Right lobe of liver (tissue), 6 donors: Measurements from ENCODE around the gene KMT5C. TPM values are rescaled to one million over a fixed set of nuclear protein-coding genes. Genes with fewer than 3 reads are reported as not detected.
A peak's percentile ranks its signal among the peaks of the same experiment; 100 is the strongest.

Source experiments
- ATAC-seq, 4 donors: fragments of 200-7000 bp; cut with Tn5 transposase; one replicate each; pipeline ENCODE4 v1.9.1; 2020; ENCODE audit warnings: mild to moderate bottlenecking in 4 of 4, moderate library complexity in 4 of 4
- DNase-seq, 3 donors: peaks; one replicate each; pipeline ENCODE4 v3.0.0-alpha.2; 2020
- H3K27ac ChIP-seq, 3 donors: fragments of 200-600 bp; one replicate each; pipeline ENCODE4 v1.8.0; 2022
- H3K27me3 ChIP-seq, 2 donors: fragments of 200-600 bp; one replicate each; pipeline ENCODE4 v1.8.0; 2022
- H3K36me3 ChIP-seq, 4 donors: fragments of 200-600 bp; sonication (generic) in 1 of 4; one replicate each; pipeline versions ENCODE4 v1.5.1 to v1.8.0; 2017 to 2022; ENCODE audit warnings: control low read depth in 1 of 4
- H3K4me1 ChIP-seq, 4 donors: fragments of 200-600 bp; sonication (generic) in 1 of 4; one replicate each; pipeline versions ENCODE4 v1.5.1 to v1.8.0; 2017 to 2022; ENCODE audit warnings: control low read depth in 1 of 4
- H3K4me3 ChIP-seq, 3 donors: fragments of 200-600 bp; one replicate each; pipeline ENCODE4 v1.8.0; 2022
- H3K9me3 ChIP-seq, 4 donors: fragments of 200-600 bp; sonication (generic) in 1 of 4; one replicate each; pipeline versions ENCODE4 v1.5.1 to v1.8.0; 2017 to 2022; ENCODE audit warnings: control low read depth in 1 of 4
- CTCF ChIP-seq, 4 donors: fragments of 200-600 bp in 3 of 4; fragments of 450-650 bp in 1 of 4; IDR thresholded peaks; one replicate each; pipeline versions ENCODE4 v1.5.1 to v1.8.0; 2016 to 2022; ENCODE audit warnings: antibody characterized with exemption in 4 of 4, mild to moderate bottlenecking in 2 of 4
- POLR2A ChIP-seq: fragments of 450-650 bp; IDR thresholded peaks from one replicate; pipeline ENCODE4 v1.6.1; 2017; ENCODE audit warnings: antibody characterized with exemption, mild to moderate bottlenecking
- WGBS: methylation state at CpG from one replicate; pipeline ENCODE4 v1.1.6; 2018; ENCODE audit warnings: low coverage, low lambda C conversion rate; ENCODE audit not compliant: insufficient coverage; ENCODE audit errors: missing lambda C conversion rate; 5-methylcytosine and 5-hydroxymethylcytosine counted together
- intact Hi-C, 2 donors: fragments of 100-400 bp; cut with DNase I; formaldehyde crosslinking; loops; one replicate each; pipeline versions ENCODE4 v1.11.2 to v1.14.1; 2022
- total RNA-seq, 6 experiments: library from RNA; depleted of rRNA in 2 of 6; stranded (reverse); fragments of >200 nt in 2 of 6; fragmentation: NEBNext Ultra II Directional in 3 of 6; extraction: Animal tissue kit (Norgen Biotek cat#: 25700) in 3 of 6; gene quantifications; one replicate each; pipeline versions ENCODE4 v1.1.0 to v1.2.4, GENCODE V29; 2016 to 2023
- donor health status: DM: no; HTN: yes; CAD: no.
- donor health status: DM: no; HTN: no; CAD: no.
- donor health status: DM: no; HTN: no; CAD: no.
- donor health status: DM: no; HTN: yes; CAD: no.
- donor health status: DM: no; HTN: yes; CAD: no.

Gene KMT5C
- total RNA-seq, 6 experiments from 2014 or later: 2.3 to 5.3 (median 3.7) TPM

DNA sequence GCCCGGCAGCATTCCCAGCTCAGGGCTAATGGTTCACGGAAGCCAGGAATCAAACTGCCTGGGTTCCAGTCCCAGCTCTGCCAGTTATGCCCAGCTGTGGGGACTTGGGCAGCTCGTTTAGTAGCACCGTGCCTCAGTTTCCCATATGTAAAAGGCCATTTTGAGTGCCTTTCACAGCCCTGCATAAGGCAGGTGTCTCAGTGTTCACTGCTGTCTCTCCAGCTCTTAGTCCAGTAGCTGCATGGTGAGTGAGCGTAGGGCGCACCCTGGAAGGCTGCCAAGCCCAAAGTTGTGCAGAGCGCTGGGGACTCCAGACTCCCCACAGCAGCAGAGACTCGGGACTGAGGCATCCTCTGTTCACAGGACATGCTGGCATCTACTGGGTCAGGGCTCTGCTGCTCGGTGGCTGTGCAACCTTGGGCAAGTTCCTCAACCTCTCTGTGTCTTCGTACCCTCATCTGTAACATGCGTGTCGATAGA lies 51.6 kb downstream of the KMT5C start:
- peak in 1 of 4 donors; percentile 5 for ATAC-seq
- no peak overlapping the region for H3K27ac ChIP-seq

DNA sequence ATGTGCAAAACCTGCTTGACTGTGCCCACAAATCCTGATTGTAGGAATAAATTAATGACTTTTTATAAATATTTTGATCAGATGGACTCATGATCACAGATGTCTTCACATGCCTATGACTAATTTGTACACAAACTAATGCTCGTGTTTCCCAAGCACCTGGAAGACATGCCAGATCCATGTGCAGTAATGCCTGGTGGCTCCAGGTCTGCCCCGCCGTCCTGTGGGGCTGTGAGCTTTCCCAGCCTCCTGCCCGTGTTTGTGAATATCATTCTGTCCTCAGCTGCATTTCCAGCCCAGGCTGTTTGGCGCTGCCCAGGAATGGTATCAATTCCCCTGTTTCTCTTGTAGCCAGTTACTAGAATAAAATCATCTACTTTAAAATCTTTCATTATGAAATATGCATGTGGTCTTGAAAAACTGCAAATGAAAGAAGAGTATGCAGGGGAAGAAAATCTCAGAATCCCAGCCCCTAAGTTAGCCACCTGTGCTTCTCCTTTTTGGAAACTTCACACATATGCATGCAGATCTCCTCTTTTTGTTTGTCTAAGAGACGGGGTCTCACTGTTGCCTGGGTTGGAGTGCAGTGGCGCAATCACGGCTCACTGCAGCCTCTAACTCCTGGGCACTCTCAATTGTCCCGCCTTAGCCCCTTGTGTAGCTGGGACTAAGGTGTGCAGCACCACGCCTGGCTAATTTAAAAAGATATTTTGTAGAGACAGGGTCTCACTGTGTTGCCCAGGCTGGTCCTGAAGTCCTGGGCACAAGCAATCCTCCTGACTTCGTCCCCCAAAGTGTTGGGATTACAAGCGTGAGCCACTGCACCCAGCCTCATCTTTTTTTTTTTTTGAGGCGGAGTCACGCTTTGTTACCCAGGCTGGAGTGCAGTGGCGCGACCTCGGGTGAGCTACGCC lies 52.3 kb downstream of the KMT5C start:
- H3K27ac ChIP-seq: no peak overlapping the region
- intact Hi-C loops: no loop called here
- no peaks in the 10 kb centered on the region for H3K27me3 ChIP-seq
- H3K9me3 ChIP-seq: no peaks in the 10 kb centered on the region
- peaks cover 0 to 15% (median 7%) of the 10 kb centered on the region in 4 donors for H3K4me1 ChIP-seq
- H3K4me3 ChIP-seq: no peak overlapping the region
- H3K36me3 ChIP-seq: peaks cover 0 to 24% (median 11%) of the 10 kb centered on the region in 4 donors
- 78% methylated on average over 13 of the region's 18 CpGs for WGBS
- TF ChIP-seq CTCF (IDR thresholded peaks at IDR 0.05) (no peak), POLR2A (no peak)
- DNase-seq (no peak), ATAC-seq (peak in 1 of 4 donors; percentile 23)

More for the DNA sequence above, 51.6 kb downstream of the KMT5C start:
- intact Hi-C loops: no loop called here
- Histone ChIP-seq H3K4me3 (no peak overlapping the region), H3K36me3 (peaks cover 0 to 28% (median 11%) of the 10 kb centered on the region in 4 donors), H3K9me3 (no peaks in the 10 kb centered on the region), H3K27me3 (no peaks in the 10 kb centered on the region), H3K4me1 (peaks cover 0 to 22% (median 9%) of the 10 kb centered on the region in 4 donors)
- WGBS: 69% methylated on average over 5 of the region's 12 CpGs
- TF ChIP-seq CTCF (IDR thresholded peaks at IDR 0.05) (no peak), POLR2A (no peak)
- DNase-seq: no peak

- Histone ChIP-seq H3K9me3 (no peaks in the 10 kb centered on the region), H3K36me3 (peaks cover 0 to 13% (median 4%) of the 10 kb centered on the region in 4 donors), H3K4me3 (no peak overlapping the region), H3K27ac (no peak overlapping the region), H3K4me1 (peaks cover 0 to 5% (median under 1%) of the 10 kb centered on the region in 4 donors), H3K27me3 (no peaks in the 10 kb centered on the region)
- TF ChIP-seq CTCF (IDR thresholded peaks at IDR 0.05) (no peak), POLR2A (no peak)
- ATAC-seq: no peak
- no peak for DNase-seq
- 85% methylated on average over 16 of the region's 18 CpGs for WGBS
- intact Hi-C loops: no loop called here
These were observed 53.4 kb downstream of the KMT5C start for GRCh38 chr19:55392820-55393761.

Other genes starting within 250 kb of the KMT5C start
- gene PPP1R12C, start 222.2 kb upstream of the KMT5C start, total RNA-seq: 10 to 100 TPM; 35.6 to 48.1 (median 41.7) TPM
- gene TNNT1, start 190.7 kb upstream of the KMT5C start, total RNA-seq: 10 to 100 TPM in 1 of 6 experiments, 1 to 10 TPM in 3, not detected in 2; 1.2 to 10.9 (median 1.6) TPM
- under 1 TPM in 3 of 6 experiments, not detected in 3; 0.43 to 0.83 (median 0.62) TPM for gene TNNI3, start 182.1 kb upstream of the KMT5C start, total RNA-seq
- 1 to 10 TPM in 2 of 6 experiments, under 1 TPM in 4; 0.22 to 4.3 (median 0.49) TPM for gene DNAAF3, start 173.3 kb upstream of the KMT5C start, total RNA-seq
- gene SYT5, start 159.6 kb upstream of the KMT5C start, total RNA-seq: 1 to 10 TPM in 1 of 6 experiments, under 1 TPM in 1, not detected in 4; 0.06 to 1.7 TPM
- 10 to 100 TPM in 3 of 6 experiments, 1 to 10 TPM in 3; 4.2 to 25.9 (median 12.9) TPM for gene PTPRH, start 130.4 kb upstream of the KMT5C start, total RNA-seq
- gene TMEM86B, start 111.1 kb upstream of the KMT5C start, total RNA-seq: 10 to 100 TPM in 5 of 6 experiments, 1 to 10 TPM in 1; 8.8 to 22.2 (median 14.0) TPM
- gene PPP6R1, start 80.9 kb upstream of the KMT5C start, total RNA-seq: 10 to 100 TPM; 26.4 to 39.6 (median 30.2) TPM
- gene HSPBP1, start 59.8 kb upstream of the KMT5C start, total RNA-seq: 10 to 100 TPM; 11.3 to 28.3 (median 15.6) TPM
- gene BRSK1, start 55.9 kb upstream of the KMT5C start, total RNA-seq: under 1 TPM in 3 of 6 experiments, not detected in 3; 0.20 to 0.29 (median 0.24) TPM
- 1 to 10 TPM; 1.1 to 5.6 (median 2.2) TPM for gene TMEM150B, start 14.5 kb upstream of the KMT5C start, total RNA-seq
- not detected for gene COX6B2, start 14.8 kb downstream of the KMT5C start, total RNA-seq
- gene GARIN5B, start 23.4 kb downstream of the KMT5C start, total RNA-seq: not detected
- not detected for gene IL11, start 30.6 kb downstream of the KMT5C start, total RNA-seq
- gene TMEM190, start 37.0 kb downstream of the KMT5C start, total RNA-seq: not detected
- 10 to 100 TPM; 10.8 to 19.7 (median 14.8) TPM for gene TMEM238, start 44.4 kb downstream of the KMT5C start, total RNA-seq
- gene RPL28, start 46.1 kb downstream of the KMT5C start, total RNA-seq: 100 to 1,000 TPM; 305 to 530 (median 455) TPM
- gene UBE2S, start 67.9 kb downstream of the KMT5C start, total RNA-seq: 10 to 100 TPM in 3 of 6 experiments, 1 to 10 TPM in 3; 4.3 to 16.4 (median 9.1) TPM
- under 1 TPM in 1 of 6 experiments, not detected in 5; 0.04 TPM for gene SHISA7, start 103.4 kb downstream of the KMT5C start, total RNA-seq
- 100 to 1,000 TPM in 3 of 6 experiments, 10 to 100 TPM in 3; 69.4 to 222 (median 100) TPM for gene ISOC2, start 121.8 kb downstream of the KMT5C start, total RNA-seq
- not detected for gene C19orf85, start 124.9 kb downstream of the KMT5C start, total RNA-seq
- gene ZNF628, start 136.7 kb downstream of the KMT5C start, total RNA-seq: 1 to 10 TPM; 3.4 to 9.2 (median 4.4) TPM
- 1 to 10 TPM; 2.5 to 6.0 (median 3.9) TPM for gene NAT14, start 145.3 kb downstream of the KMT5C start, total RNA-seq
- 1 to 10 TPM in 4 of 6 experiments, under 1 TPM in 2; 0.35 to 1.6 (median 1.2) TPM for gene SSC5D, start 148.6 kb downstream of the KMT5C start, total RNA-seq
- not detected for gene SBK2, start 197.3 kb downstream of the KMT5C start, total RNA-seq
- under 1 TPM in 2 of 6 experiments, not detected in 4; 0.33 to 0.56 TPM for gene SBK3, start 205.7 kb downstream of the KMT5C start, total RNA-seq
- gene ZNF579, start 241.0 kb downstream of the KMT5C start, total RNA-seq: 1 to 10 TPM; 1.9 to 4.6 (median 3.6) TPM